Measurements from ENCODE around the gene LTBP1. TPM values are rescaled to one million over a fixed set of nuclear protein-coding genes. Genes with fewer than 3 reads are reported as not detected.

LTBP1 gene
- total RNA-seq, 1 experiment from 2014 or later, result 119 TPM

- peak overlapping the region; percentile 93 for H3K27ac Mint-ChIP-seq (ENCODE audit: low read depth, unreplicated experiment)
- peak overlapping the region; percentile 91 for H3K4me3 Mint-ChIP-seq (ENCODE audit: unreplicated experiment)
- H3K9me3 Mint-ChIP-seq (ENCODE audit: unreplicated experiment), result no peaks in the 10 kb centered on the region
- peak; percentile 45 for DNase-seq (ENCODE audit: unreplicated experiment)
- peaks cover 15% of the 10 kb centered on the region for H3K36me3 Mint-ChIP-seq (ENCODE audit: insufficient read depth, unreplicated experiment)
- H3K4me1 Mint-ChIP-seq (ENCODE audit: insufficient read depth, unreplicated experiment), result peaks cover 34% of the 10 kb centered on the region
- no peaks in the 10 kb centered on the region for H3K27me3 Mint-ChIP-seq (ENCODE audit: insufficient read depth, unreplicated experiment)
- POLR2A ChIA-PET, result interaction anchor here (0.7 to 5.5 kb wide), 10 partner anchors 8 to 141 kb away, joined by 3 to 62 read pairs (median 3); no protein-coding TSS in a partner anchor
- intact Hi-C loops (cut with micrococcal nuclease), result loop anchor here (5.0 kb wide), 1 partner anchor 235 kb away; no protein-coding TSS in a partner anchor
- no peak for TF ChIP-seq CTCF (IDR thresholded peaks at IDR 0.05; ENCODE audit: unreplicated experiment)
- CTCF ChIA-PET, result interaction anchor here (0.6 to 1.3 kb wide), 3 partner anchors 16 to 273 kb away, joined by 3 read pairs; no protein-coding TSS in a partner anchor
- BruUV-seq (replicated peaks), result no TSS peak
Measured at GRCh38 chr2:33137331-33137730, 190.6 kb downstream of the LTBP1 start.

GRCh38 chr2:33139949-33140348 is 193.2 kb downstream of the LTBP1 start:
- H3K27ac Mint-ChIP-seq (ENCODE audit: low read depth, unreplicated experiment), result peak overlapping the region; percentile 0
- BruUV-seq (replicated peaks), result no TSS peak
- intact Hi-C loops (cut with micrococcal nuclease), result loop anchor here (5.0 kb wide), 1 partner anchor 232 kb away; no protein-coding TSS in a partner anchor
- CTCF ChIA-PET, result interaction anchor here (0.6 to 1.2 kb wide), 2 partner anchors 61 to 235 kb away, joined by 3 read pairs; no protein-coding TSS in a partner anchor
- H3K9me3 Mint-ChIP-seq (ENCODE audit: unreplicated experiment), result no peaks in the 10 kb centered on the region
- POLR2A ChIA-PET, result no interaction called here
- no peak for DNase-seq (ENCODE audit: unreplicated experiment)
- H3K27me3 Mint-ChIP-seq (ENCODE audit: insufficient read depth, unreplicated experiment), result no peaks in the 10 kb centered on the region
- H3K4me1 Mint-ChIP-seq (ENCODE audit: insufficient read depth, unreplicated experiment), result peaks cover 29% of the 10 kb centered on the region
- peaks cover 36% of the 10 kb centered on the region for H3K36me3 Mint-ChIP-seq (ENCODE audit: insufficient read depth, unreplicated experiment)
- TF ChIP-seq CTCF (IDR thresholded peaks at IDR 0.05; ENCODE audit: unreplicated experiment), result no peak
- no peak overlapping the region for H3K4me3 Mint-ChIP-seq (ENCODE audit: unreplicated experiment)

- ChIA-PET CTCF (interaction anchor here (0.8 to 1.2 kb wide), 2 partner anchors 8 to 28 kb away, joined by 3 read pairs; no protein-coding TSS in a partner anchor), POLR2A (interaction anchor here (0.8 kb wide), 1 partner anchor 15 kb away, joined by 3 read pairs; no protein-coding TSS in a partner anchor)
- no peak for DNase-seq (ENCODE audit: unreplicated experiment)
- Mint-ChIP-seq H3K4me1 (ENCODE audit: insufficient read depth, unreplicated experiment) (peaks cover 35% of the 10 kb centered on the region), H3K9me3 (ENCODE audit: unreplicated experiment) (no peaks in the 10 kb centered on the region), H3K27ac (ENCODE audit: low read depth, unreplicated experiment) (no peak overlapping the region), H3K27me3 (ENCODE audit: insufficient read depth, unreplicated experiment) (no peaks in the 10 kb centered on the region), H3K4me3 (ENCODE audit: unreplicated experiment) (no peak overlapping the region), H3K36me3 (ENCODE audit: insufficient read depth, unreplicated experiment) (peaks cover 36% of the 10 kb centered on the region)
- intact Hi-C loops (cut with micrococcal nuclease), result no loop called here
- BruUV-seq (replicated peaks), result no TSS peak
- no peak for TF ChIP-seq CTCF (IDR thresholded peaks at IDR 0.05; ENCODE audit: unreplicated experiment)
Measured at GRCh38 chr2:33141476-33141875, 194.7 kb downstream of the LTBP1 start.

GRCh38 chr2:33142810-33143209 is 196.1 kb downstream of the LTBP1 start:
- TF ChIP-seq CTCF (IDR thresholded peaks at IDR 0.05; ENCODE audit: unreplicated experiment), result no peak
- H3K9me3 Mint-ChIP-seq (ENCODE audit: unreplicated experiment), result no peaks in the 10 kb centered on the region
- H3K4me3 Mint-ChIP-seq (ENCODE audit: unreplicated experiment), result no peak overlapping the region
- intact Hi-C loops (cut with micrococcal nuclease), result no loop called here
- H3K36me3 Mint-ChIP-seq (ENCODE audit: insufficient read depth, unreplicated experiment), result peaks cover 38% of the 10 kb centered on the region
- no peak for DNase-seq (ENCODE audit: unreplicated experiment)
- POLR2A ChIA-PET, result interaction anchor here (0.6 kb wide), 2 partner anchors 80 to 84 kb away, joined by 3 read pairs; no protein-coding TSS in a partner anchor
- CTCF ChIA-PET, result no interaction called here
- H3K27me3 Mint-ChIP-seq (ENCODE audit: insufficient read depth, unreplicated experiment), result no peaks in the 10 kb centered on the region
- no peak overlapping the region for H3K27ac Mint-ChIP-seq (ENCODE audit: low read depth, unreplicated experiment)
- peaks cover 28% of the 10 kb centered on the region for H3K4me1 Mint-ChIP-seq (ENCODE audit: insufficient read depth, unreplicated experiment)
- BruUV-seq (replicated peaks), result no TSS peak

All from MCF 10A (cell line).